HepG2 (cell line): ENCODE results near the gene PCBP4. TPM values are rescaled to one million over a fixed set of nuclear protein-coding genes. Genes with fewer than 3 reads are reported as not detected.

ENCODE experiments used
- EEA1 ChIP-seq: sonication (generic); formaldehyde crosslinking; IDR thresholded peaks from 2 replicates; pipeline ENCODE4 v1.5.1; 2020; ENCODE audit warnings: mild to moderate bottlenecking, missing genetic modification reagents, borderline replicate concordance
- KLF12 ChIP-seq: sonication (generic); formaldehyde crosslinking; IDR thresholded peaks from 2 replicates; pipeline ENCODE4 v1.4.0; 2020; ENCODE audit warnings: missing genetic modification reagents, borderline replicate concordance
- MED13 ChIP-seq: sonication (generic); formaldehyde crosslinking; IDR thresholded peaks from 2 replicates; pipeline ENCODE4 v1.5.0; 2020; ENCODE audit warnings: missing genetic modification reagents
- PAWR ChIP-seq: sonication (generic); formaldehyde crosslinking; IDR thresholded peaks from 2 replicates; pipeline ENCODE4 v1.4.0; 2020; ENCODE audit warnings: missing genetic modification reagents, mild to moderate bottlenecking, borderline replicate concordance
- PAXIP1 ChIP-seq: sonication (generic); formaldehyde crosslinking; conservative IDR thresholded peaks from 2 replicates; pipeline ENCODE4 v1.4.0; 2020; ENCODE audit warnings: mild to moderate bottlenecking, missing genetic modification reagents, moderate library complexity
- SRY ChIP-seq: sonication (generic); formaldehyde crosslinking; IDR thresholded peaks from 2 replicates; pipeline ENCODE4 v1.8.0; 2022; ENCODE audit warnings: mild to moderate bottlenecking, missing genetic modification reagents
- TBL1XR1 ChIP-seq: fragments of 150-350 bp; IDR thresholded peaks from 2 replicates; pipeline ENCODE4 v1.6.1; 2014; ENCODE audit warnings: borderline replicate concordance, low read length; ENCODE audit not compliant: partially characterized antibody
- THAP11 ChIP-seq: IDR thresholded peaks from 2 replicates; pipeline ENCODE4 v1.6.1; 2016; ENCODE audit warnings: missing biosample characterization, missing genetic modification reagents
- ZNF331 ChIP-seq: sonication (generic); formaldehyde crosslinking; IDR thresholded peaks from 2 replicates; pipeline ENCODE4 v1.4.0; 2020; ENCODE audit warnings: missing genetic modification reagents
- ZNF510 ChIP-seq: sonication (generic); formaldehyde crosslinking; IDR thresholded peaks from 2 replicates; pipeline ENCODE4 v1.4.0; 2020; ENCODE audit warnings: low read depth, mild to moderate bottlenecking, missing genetic modification reagents
- ZNF589 ChIP-seq: sonication (generic); formaldehyde crosslinking; conservative IDR thresholded peaks from 2 replicates; pipeline ENCODE4 v1.8.0; 2022; ENCODE audit warnings: mild to moderate bottlenecking, moderate library complexity, missing genetic modification reagents
- ZNF720 ChIP-seq: sonication (generic); formaldehyde crosslinking; IDR thresholded peaks from 2 replicates; pipeline ENCODE4 v1.4.0; 2020; ENCODE audit warnings: missing genetic modification reagents
- ZNF724P ChIP-seq: sonication (generic); formaldehyde crosslinking; IDR thresholded peaks from 2 replicates; pipeline ENCODE4 v1.8.0; 2022; ENCODE audit warnings: missing genetic modification reagents, borderline replicate concordance
- ZSCAN21 ChIP-seq: sonication (generic); formaldehyde crosslinking; IDR thresholded peaks from 2 replicates; pipeline ENCODE4 v1.8.0; 2022; ENCODE audit warnings: mild to moderate bottlenecking, missing genetic modification reagents, moderate library complexity, borderline replicate concordance
- polyA plus RNA-seq, 8 experiments: library from polyadenylated mRNA; depleted of rRNA in 3 of 8; stranded (reverse) in 7 of 8; unstranded in 1 of 8; fragments of >200 nt; fragmentation: Illumina TruSeq in 4 of 8; extraction: Trizol in 4 of 8; gene quantifications; 2 replicates each; pipeline versions ENCODE4 v1.2.1 to v1.2.3, GENCODE V29; 2011 to 2016; ENCODE audit warnings: low read depth in 4 of 8, missing spikeins in 1 of 8, mixed read lengths in 1 of 8; ENCODE audit not compliant: insufficient read depth in 1 of 8
- total RNA-seq, 5 experiments: library from RNA; depleted of rRNA; stranded (reverse); fragments of >200 nt; fragmentation: Illumina TruSeq; extraction: Trizol; gene quantifications; 2 replicates each; pipeline ENCODE4 v1.2.3, GENCODE V29; 2016; ENCODE audit warnings: low read depth in 1 of 5
- TF ChIP-seq, protein P1 (sequence below): sonication (generic); formaldehyde crosslinking; IDR thresholded peaks from 2 replicates; pipeline ENCODE4 v1.5.0; 2020; ENCODE audit warnings: missing genetic modification reagents
- TF ChIP-seq, protein P2 (sequence below): sonication (generic); formaldehyde crosslinking; IDR thresholded peaks from 2 replicates; pipeline ENCODE4 v1.4.0; 2020; ENCODE audit warnings: missing genetic modification reagents, borderline replicate concordance
- TF ChIP-seq, protein P3 (sequence below): sonication (generic); formaldehyde crosslinking; IDR thresholded peaks from 2 replicates; pipeline ENCODE4 v1.5.0; 2020; ENCODE audit warnings: missing genetic modification reagents
- TF ChIP-seq, protein P4 (sequence below): sonication (generic); formaldehyde crosslinking; IDR thresholded peaks from 2 replicates; pipeline ENCODE4 v1.4.0; 2020; ENCODE audit warnings: mild to moderate bottlenecking, missing genetic modification reagents

Gene PCBP4
- total and polyA plus RNA-seq, 2 of the 13 experiments (the other 11 are each of a cell fraction or from before 2014, with no cell fraction given), result 36.8 to 51.3 TPM

DNA sequence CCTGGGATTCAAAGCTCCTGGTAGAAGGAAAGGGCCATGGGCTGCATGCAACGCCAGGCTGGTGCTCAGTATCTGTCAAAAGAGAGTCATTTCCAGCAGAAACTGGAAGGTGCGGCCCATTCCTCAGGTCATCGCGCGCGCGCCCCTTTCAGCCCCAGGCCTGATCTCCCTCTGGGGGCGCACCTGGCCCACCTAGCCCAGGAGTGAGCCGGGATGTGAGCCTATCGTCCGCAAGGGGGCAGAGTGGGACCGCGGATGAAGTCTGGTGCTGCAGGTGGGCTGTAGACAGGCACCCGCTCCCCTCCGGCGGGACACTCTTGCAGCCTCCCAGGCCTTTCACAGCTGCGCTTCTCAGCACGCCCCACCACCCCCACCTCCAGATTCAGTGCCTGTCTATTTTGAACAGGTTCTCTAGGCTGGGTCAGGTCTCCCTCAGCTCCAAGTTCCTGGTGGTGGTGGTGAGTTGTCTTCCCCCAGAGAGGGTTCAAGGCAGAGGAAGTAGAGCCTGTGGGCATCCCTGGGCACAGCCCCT lies 34.3 kb upstream of the PCBP4 start (continued):
- no peak for TF ChIP-seq ZNF720 (CRISPR knock-in tag)
- peak; percentile 48; the same call in 1 of the 2 replicates for TF ChIP-seq THAP11 (CRISPR knock-in tag)
- TF ChIP-seq, protein P1, sequence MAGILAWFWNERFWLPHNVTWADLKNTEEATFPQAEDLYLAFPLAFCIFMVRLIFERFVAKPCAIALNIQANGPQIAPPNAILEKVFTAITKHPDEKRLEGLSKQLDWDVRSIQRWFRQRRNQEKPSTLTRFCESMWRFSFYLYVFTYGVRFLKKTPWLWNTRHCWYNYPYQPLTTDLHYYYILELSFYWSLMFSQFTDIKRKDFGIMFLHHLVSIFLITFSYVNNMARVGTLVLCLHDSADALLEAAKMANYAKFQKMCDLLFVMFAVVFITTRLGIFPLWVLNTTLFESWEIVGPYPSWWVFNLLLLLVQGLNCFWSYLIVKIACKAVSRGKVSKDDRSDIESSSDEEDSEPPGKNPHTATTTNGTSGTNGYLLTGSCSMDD (CRISPR knock-in tag), result no peak
- no peak for TF ChIP-seq KLF12 (CRISPR knock-in tag)
- no peak for TF ChIP-seq SRY (CRISPR knock-in tag)
- no peak for TF ChIP-seq MED13
- no peak for TF ChIP-seq ZNF724P (CRISPR knock-in tag)
- TF ChIP-seq, protein P2, sequence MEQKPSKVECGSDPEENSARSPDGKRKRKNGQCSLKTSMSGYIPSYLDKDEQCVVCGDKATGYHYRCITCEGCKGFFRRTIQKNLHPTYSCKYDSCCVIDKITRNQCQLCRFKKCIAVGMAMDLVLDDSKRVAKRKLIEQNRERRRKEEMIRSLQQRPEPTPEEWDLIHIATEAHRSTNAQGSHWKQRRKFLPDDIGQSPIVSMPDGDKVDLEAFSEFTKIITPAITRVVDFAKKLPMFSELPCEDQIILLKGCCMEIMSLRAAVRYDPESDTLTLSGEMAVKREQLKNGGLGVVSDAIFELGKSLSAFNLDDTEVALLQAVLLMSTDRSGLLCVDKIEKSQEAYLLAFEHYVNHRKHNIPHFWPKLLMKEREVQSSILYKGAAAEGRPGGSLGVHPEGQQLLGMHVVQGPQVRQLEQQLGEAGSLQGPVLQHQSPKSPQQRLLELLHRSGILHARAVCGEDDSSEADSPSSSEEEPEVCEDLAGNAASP (CRISPR knock-in tag), result peak; percentile 73
- peak; percentile 26; the same call in 1 of the 2 replicates for TF ChIP-seq ZNF331 (CRISPR knock-in tag)
- TF ChIP-seq, protein P3, sequence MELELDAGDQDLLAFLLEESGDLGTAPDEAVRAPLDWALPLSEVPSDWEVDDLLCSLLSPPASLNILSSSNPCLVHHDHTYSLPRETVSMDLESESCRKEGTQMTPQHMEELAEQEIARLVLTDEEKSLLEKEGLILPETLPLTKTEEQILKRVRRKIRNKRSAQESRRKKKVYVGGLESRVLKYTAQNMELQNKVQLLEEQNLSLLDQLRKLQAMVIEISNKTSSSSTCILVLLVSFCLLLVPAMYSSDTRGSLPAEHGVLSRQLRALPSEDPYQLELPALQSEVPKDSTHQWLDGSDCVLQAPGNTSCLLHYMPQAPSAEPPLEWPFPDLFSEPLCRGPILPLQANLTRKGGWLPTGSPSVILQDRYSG (CRISPR knock-in tag), result no peak
- no peak for TF ChIP-seq TBL1XR1
- no peak for TF ChIP-seq ZSCAN21 (CRISPR knock-in tag)
- no peak for TF ChIP-seq ZNF589 (CRISPR knock-in tag)
- TF ChIP-seq ZNF510 (CRISPR knock-in tag), result no peak
- TF ChIP-seq EEA1 (CRISPR knock-in tag), result no peak
- TF ChIP-seq PAWR (CRISPR knock-in tag), result no peak
- TF ChIP-seq, protein P4, sequence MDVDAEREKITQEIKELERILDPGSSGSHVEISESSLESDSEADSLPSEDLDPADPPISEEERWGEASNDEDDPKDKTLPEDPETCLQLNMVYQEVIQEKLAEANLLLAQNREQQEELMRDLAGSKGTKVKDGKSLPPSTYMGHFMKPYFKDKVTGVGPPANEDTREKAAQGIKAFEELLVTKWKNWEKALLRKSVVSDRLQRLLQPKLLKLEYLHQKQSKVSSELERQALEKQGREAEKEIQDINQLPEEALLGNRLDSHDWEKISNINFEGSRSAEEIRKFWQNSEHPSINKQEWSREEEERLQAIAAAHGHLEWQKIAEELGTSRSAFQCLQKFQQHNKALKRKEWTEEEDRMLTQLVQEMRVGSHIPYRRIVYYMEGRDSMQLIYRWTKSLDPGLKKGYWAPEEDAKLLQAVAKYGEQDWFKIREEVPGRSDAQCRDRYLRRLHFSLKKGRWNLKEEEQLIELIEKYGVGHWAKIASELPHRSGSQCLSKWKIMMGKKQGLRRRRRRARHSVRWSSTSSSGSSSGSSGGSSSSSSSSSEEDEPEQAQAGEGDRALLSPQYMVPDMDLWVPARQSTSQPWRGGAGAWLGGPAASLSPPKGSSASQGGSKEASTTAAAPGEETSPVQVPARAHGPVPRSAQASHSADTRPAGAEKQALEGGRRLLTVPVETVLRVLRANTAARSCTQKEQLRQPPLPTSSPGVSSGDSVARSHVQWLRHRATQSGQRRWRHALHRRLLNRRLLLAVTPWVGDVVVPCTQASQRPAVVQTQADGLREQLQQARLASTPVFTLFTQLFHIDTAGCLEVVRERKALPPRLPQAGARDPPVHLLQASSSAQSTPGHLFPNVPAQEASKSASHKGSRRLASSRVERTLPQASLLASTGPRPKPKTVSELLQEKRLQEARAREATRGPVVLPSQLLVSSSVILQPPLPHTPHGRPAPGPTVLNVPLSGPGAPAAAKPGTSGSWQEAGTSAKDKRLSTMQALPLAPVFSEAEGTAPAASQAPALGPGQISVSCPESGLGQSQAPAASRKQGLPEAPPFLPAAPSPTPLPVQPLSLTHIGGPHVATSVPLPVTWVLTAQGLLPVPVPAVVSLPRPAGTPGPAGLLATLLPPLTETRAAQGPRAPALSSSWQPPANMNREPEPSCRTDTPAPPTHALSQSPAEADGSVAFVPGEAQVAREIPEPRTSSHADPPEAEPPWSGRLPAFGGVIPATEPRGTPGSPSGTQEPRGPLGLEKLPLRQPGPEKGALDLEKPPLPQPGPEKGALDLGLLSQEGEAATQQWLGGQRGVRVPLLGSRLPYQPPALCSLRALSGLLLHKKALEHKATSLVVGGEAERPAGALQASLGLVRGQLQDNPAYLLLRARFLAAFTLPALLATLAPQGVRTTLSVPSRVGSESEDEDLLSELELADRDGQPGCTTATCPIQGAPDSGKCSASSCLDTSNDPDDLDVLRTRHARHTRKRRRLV (CRISPR knock-in tag), result no peak
- TF ChIP-seq PAXIP1 (CRISPR knock-in tag), result no peak; the same call in 1 of the 2 replicates
